Right renal cortex interstitium (tissue), 3 donors: ENCODE measurements around the gene TNFRSF13B. TPM values are rescaled to one million over a fixed set of nuclear protein-coding genes. Genes with fewer than 3 reads are reported as not detected.
"Not testable (repeated sequence)": the region's sequence is repeated elsewhere in the genome, so short reads cannot be mapped to it uniquely, and the experiment has no call there.

ENCODE experiments used
- DNase-seq, 3 donors: peaks; one replicate each; pipeline ENCODE4 v3.0.0-alpha.2; 2013; ENCODE audit warnings: low read depth in 3 of 3, low spot score in 2 of 3
- polyA plus RNA-seq, 3 donors: library from polyadenylated mRNA; unstranded; fragments of 120-200 nt; gene quantifications; one replicate each; pipeline ENCODE4 v1.2.1, GENCODE V29; 2013; ENCODE audit not compliant: insufficient read length in 3 of 3

The TNFRSF13B gene
- polyA plus RNA-seq, 3 donors, result not detected

DNA sequence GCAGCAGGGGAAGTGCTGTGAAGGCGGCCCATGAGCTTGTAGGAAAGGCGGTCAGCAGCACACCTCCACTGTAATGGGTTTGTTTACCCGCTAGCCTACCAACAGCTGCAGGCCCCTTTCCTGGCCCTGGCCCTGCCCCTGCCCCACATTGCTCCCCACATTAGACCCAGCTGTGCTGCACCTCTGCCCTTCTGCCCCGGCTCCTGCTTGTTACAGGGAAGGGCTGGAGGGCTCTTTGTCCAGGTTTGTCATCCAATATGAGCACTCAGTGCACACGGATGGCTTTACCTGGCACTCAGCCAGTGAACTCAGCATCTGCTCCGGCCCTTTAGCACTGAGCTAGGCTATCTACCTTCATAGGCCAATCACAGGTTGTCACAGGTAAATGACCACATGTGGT is 36.0 kb upstream of the TNFRSF13B start:
- DNase-seq, result not testable (repeated sequence)

DNA sequence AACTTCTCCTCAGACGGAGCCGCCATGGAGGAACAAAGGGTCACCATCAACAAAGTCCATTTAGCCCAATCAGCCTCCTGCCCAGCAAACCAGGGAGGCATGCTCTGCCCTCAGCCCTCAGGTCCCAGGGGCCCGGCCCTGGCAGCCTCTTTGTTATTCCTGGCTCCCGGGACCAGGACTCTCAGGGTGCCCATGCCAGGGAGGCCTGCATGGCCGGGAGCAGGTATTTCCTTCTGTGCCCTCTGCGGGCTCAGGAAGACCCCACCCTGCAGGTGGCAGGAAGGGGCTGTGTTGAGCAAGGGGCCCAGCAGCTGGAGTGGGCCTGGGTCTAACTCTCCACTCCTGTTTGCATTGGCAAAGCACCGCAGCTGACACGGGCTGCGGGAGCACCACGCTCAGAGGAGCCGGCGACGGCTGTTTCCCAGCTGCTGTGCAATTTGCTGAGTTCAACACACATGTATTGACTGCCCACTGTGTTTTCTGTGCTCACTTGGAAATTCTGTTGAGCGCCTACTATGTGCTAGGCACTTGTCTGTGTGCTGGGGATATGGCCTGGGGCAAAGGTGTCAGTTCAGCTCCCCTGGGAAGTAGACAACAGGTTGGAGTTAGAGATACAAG is 33.2 kb upstream of the TNFRSF13B start:
- DNase-seq, result not testable (repeated sequence)

DNA sequence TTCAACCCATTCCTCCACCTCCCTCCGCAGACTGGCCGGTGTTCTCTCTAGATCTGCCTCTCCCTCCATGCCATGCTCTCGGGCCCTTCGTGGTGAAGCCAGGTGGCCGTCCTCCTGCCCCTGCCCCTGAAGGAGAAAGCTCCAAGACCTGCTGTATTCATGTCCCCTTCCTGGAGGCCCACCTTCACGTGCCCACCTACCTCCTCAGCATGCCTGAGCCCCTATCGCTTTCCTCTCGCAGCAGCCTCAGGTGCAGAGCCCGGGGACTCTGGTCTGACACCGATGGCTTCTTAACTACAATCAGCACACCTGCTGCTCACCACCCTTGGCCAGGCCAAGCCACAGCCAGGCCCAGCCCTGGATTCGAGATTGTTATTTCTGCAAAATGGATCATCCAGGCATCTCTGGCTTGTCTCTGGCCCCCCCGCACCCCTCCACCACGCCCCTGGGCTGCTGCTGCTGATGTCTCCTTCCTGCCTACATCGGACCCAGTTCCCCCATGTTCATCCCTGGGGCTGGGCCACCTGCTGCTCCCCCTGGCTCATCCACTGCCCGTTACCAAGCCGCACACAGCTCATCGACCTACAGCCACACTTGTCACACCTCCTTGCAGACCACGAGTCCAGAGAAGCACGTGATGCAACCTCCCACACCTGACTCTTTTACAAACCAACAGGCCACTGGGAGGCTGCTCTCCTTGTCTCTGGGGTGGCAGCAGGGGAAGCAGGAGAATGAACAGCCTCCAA is 32.5 kb upstream of the TNFRSF13B start:
- no peak for DNase-seq

DNA sequence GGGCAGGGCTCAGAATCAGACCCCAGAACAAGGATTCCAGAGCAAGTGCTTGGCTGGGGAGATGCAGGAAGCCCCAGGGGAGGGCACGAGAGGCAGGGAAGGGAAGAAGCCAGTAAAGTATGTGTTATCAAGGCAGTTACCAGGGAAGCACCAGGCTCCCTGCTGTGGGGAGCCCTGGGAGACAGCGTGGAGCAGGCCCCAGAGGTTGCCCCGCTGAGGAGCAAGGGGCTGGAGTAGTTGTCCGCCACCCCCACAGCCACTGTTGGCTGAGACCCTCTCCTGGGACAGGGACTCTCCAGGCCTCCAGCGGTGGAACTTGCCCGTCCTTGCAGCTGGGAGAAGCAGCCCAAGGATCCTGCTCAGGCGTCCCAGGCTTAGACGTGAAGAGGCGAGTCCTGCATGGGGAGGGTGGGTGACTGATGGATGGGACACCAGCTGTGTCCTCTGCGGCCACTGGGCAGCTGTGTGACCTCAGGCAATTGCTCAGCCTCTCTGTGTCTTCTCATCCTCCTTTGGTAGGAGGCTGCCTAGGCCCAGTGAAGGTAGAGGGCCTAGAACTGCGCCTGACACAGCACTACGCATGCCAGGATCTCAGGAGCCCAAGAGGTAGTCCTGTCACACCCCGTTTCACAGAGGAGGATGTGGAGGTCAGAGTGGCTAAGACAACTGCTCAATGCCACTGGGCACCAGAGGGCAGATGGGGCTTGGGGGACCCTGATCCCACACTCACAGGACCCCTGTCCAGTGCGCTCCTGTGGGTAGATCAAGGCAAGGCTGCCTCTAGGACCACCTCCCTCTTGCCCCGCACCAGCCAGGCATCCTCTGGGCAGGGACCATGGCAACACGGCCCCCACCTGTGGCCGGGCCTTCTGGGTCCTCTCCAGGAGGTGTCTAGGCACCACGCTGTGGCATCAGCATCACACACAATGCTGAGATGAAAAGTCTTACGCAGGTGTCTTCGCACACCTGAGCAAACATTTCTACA is 31.1 kb upstream of the TNFRSF13B start:
- not testable (repeated sequence) for DNase-seq

DNA sequence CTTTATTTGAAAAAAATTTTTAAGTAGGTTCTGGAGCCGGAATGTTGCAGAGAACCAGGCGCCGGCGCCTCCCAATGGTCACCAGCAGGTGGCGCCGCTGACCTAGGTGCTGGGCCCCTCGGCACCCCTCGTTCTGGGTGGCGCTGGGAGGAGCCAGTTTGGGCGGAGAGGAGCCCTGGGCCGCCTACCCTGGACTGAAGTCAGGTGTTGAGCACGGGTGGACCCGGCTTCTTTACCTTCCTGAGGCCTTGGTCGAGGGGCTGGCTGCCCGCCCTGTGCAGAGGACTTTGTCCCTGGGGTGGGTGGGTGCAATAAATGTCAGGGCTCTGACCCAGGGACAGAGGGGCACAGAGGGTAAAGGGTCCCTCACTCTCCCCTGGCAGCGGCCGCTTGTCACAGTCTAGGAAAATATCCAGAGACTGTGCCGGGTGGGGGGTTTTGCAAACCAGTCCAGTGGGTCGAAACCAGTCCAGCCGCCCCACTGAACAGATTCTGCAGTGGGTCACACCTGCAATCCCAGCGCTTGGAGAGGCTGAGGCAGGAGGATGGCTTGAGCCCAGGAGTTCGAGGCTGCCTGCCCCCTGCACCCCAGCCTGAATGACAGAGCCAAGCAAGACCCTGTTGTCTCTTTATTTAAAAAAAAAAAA is 30.1 kb upstream of the TNFRSF13B start:
- DNase-seq, result peak in 2 of 3 donors; percentile 41 to 49

DNA sequence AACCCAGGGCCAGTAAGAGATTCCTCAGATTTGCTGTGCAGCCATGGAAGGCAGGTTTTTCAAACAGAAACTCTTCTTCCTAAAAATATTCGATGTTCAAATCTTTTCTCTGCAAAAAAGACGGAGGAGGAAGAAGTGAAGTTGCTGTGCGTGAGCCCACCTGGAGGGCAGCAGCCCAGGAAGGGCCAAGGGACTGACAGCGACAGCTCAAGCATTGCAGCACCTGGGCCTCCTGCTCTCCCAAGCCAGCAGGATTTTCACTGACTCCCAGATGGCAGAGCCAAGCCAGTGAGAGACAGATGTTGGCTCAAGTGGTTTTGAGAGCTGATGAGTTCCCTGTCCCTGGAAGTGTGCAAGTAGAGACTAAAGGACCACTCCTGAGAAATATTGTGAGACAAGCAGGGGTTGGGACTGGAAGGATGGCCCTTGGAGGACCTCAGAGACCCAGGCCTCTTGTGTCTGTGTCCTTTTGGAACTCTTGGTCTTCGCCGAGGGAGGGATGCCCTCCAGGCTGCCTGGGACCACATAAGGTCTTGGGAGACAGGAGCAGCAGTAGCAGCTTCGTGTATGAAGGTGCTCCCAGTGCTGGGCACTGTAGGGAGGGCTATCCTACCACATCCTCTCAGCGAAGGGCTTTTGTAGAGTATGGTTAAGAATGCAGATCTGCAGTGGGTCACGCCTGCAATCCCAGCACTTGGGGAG is 29.3 kb upstream of the TNFRSF13B start:
- no peak for DNase-seq

DNA sequence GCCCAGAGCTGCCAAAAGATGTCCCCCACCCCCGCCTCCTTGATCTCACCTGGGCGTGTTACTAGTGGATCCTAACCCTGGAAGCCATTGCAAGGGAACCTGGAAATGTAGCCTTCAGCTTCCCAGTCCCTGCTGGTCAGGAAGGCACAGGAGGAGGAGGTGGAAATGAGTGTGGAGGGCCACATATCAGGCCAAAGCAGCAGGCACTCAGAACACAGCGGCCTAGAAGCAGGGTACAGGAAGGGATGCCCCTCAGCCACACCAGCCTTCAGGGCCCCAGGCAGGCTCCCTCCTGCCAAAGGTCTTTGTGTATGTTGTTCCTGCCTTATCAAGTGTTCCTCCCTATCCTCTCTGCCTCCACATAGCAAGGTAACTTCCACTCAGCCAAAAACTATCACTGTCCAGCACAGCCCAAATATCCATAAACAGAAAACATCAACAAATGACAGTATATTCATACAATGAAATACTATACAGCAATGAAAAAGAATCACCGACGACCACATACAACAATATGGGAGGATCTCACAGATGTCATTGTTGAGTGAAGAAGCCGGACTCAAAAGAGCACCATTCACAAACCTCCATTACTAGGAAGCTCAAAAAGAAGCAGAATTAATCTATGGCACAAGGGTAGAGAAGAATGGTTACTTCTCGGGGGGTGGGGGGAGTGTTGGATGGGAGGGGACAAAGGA is 28.2 kb upstream of the TNFRSF13B start:
- no peak for DNase-seq

DNA sequence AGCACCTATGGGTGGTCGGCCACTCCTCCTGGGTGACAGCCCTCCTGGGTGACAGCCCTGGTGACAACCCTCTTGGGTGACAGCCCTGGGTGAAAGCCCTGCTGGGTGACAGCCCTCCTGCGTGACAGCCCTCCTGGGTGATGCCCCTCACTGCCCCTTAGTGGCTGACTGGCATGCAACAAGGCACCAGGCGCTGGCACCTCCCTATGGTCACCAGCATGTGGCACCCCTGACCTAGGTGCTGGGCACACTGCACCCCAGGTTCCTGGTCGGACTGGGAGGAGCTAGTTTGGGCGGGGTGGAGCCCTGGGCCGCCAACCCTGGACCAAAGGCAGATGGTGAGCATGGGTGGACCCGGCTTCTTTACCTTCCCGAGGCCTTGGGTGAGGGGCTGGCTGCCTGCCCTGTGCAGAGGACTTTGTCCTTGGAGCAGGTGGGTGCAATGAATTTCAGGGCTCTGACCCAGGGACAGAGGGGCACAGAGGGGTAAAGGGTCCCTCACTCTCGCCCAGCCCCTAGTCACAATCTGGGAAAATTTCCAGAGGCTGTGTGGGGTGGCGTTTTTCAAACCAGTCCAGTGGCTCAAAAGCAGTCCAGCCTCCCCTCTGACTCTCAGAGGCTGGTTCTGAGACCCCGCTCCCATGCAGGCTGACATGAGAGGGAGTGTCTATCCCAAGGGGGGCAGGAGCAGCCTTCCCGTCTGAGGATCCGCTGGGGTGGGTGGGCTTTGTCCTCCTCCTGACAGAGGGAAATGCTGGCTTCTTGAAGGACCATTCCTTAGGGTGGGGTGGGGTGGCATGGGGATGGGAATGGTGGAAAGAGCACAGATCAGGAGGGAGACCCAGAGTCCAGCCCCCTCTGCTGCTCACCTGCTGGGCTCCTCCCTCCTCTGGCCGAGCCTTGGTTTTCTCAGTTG is 25.9 kb upstream of the TNFRSF13B start:
- no peak for DNase-seq

DNA sequence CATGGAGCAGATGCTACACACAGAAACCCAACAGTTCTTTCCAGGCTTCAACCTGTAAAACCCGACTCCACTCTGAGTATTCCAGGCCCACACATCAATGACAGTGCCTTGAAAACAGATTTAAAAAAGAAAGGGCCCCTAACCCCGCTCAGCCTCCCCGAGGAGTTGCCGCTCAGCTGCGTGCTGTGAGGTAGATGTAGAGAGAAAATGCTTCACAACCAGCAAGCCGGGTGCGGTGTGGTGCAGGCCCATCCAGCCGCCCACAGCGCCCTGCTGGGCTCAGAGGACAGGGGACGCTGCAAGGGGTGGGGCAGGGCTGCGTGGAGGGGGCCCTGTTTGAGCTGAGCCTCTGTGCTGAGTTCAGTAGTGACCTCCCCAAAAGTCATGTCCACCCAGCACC is 24.8 kb upstream of the TNFRSF13B start:
- DNase-seq, result not testable (repeated sequence)

DNA sequence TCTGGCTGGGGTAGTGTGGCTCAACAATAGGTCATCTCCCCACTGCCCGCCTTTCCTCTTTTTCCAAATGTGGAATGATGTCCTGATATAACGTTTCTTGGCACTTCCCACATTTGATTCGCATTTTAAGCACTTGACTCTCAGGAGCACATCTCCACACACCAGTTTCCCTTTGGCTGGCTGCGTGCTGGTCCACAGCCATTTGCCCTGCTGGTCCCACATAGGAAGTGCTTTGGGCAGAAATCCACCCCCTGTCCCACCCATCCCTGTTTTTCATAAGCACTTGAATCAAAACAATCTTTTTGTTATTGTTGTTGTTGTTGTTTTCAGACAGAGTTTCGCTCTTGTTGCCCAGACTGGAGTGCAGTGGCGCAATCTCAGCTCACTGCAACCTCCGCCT is 24.0 kb upstream of the TNFRSF13B start:
- DNase-seq, result no peak

DNA sequence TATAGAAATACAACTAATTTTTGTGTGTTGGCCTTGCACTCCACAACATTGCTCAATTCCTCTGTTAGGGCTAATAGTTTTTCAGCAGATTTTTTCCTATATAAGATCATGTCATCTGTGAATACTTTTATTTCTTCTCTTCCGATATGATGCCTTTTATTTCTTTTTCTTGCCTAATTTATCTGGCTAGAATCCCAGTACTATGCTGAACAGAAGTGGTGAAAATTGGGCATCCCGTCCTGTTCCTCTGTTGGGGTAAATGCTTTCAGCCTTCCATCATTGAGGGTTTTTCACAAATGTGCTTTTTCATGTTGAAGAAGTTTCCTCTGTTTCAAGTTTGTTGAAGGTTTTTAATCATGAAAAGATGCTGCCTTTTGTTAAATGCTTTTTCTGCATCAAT is 22.7 kb upstream of the TNFRSF13B start:
- no peak for DNase-seq

DNA sequence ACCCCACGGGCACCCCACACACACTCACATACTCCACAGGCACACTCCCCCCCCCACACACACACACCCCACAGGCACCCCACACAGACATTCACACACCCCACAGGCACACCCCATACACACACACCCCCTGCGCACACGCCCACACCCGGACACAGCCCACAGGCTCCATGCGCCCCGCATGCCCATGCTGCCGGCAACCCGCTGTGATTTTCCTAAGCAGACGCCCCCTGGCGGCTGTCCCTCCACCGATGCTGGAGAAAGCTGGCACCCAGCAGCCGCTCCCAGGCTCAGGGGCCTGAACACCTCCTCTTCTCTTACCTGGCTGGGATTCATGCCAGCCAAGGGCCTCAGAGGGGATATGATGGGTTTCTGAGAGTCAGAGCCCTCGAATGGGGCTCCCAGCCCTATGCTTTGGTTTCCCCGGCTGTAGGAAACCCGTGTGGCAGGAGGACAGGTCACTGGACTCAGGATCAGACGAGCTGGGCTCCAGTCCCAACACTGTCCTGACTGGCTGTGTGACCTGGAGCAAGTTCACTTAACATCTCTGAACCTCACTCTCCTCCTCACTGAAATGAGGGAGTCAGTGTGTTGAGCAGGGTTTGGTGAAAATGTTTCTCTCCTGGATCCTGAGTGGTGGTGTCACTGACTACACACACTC is 19.6 kb upstream of the TNFRSF13B start:
- peak; percentile 41 to 52 (median 48) for DNase-seq

DNA sequence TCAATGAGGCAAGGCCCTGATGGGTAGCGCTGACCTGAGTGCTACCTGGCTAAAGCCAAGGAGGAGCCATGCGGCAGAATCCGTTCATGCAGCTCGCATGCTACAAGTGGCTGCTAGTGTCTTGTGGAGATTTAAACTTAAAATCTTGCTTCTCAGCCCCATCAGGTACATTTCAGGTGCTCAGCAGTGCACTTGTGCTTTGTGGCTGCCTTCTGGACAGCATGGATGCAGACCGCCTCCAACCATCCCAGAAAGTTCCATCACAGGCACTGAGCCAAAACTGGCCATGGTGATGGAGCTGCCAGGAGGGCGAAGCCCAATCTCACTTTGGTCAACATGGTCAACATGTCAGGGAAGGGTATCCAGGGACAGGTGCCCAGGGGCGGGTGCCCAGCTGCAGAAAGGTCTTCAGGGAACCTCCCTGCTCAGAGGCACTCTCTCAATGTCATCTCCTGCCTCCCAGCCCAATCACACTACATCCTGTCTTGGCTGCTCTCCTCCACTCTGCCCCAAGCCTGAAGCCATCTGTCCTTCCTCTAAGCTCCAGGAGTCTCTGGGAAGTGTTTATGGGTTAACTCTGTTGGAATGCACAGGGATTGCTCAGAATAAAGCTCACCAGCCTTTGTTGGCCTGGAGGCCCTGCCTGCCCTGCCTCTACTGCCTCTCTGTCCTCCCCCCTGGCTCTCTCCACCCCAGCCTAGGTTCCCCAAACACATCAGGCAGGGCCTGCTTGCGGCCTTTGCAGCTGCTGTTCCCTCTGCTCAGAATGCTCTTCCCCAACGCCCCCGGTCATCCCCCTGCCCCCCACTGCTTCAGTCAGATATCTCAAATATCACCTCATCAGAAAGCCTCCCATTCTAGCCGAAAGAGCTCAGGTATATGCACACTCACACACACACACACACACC is 18.3 kb upstream of the TNFRSF13B start:
- no peak for DNase-seq

DNA sequence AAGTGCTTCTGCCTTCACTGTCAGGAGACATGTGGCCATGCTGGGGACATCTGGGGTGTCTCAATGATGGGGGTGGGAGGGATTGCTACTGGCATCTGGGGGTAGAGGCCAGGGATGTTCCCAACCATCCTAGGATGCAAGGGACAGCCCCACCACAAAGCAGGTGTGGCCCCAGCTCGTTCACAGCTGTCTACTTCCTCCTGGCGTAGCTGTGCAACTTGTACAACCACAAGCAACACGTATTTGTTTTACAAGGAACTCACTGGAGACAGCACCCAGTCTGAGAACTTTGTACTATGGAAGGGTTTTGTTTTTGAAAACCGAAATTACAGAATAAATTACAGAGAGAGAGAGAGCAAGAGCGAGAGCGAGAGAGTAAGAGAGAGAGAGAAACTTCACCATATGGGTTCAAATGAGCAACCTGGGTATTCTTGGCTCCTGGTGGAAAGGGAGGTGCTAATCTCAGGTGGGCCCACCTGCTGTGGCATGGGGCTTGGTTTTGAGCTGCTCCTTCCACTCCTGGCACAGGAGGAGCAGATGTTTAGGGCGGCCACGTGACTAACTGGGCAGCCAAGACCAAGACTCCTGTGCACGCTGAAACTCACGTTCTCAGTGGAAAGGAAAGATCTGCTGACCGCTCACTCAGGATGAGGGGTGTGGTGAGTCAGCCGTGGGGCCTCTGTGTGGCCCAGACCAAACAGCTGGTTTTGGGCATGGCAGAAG is 17.5 kb upstream of the TNFRSF13B start:
- DNase-seq, result no peak

DNA sequence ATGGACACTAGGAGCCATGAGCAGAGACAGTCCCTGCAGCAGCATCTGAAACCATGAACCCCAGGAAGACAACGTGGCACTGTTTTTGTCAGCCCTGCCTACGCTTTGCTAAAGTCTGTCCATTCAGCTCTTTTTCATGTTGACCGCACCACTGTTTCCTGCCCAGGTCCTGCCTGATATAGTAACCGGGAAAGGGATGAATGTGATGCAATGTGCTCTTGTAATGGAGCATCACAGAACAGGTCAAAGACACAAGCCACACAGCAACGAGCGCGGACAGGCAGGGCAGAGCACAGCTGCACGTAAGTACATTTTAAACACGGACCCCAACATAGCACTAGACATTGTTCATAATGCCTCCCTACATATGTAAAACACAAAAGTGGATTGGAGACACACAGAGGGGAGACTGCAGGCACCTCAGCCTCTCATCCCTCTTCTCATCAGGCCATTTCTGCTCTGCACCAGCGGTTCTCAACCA is 16.9 kb upstream of the TNFRSF13B start:
- no peak for DNase-seq
